Stomach (tissue), 9 donors: ENCODE measurements around the gene DACH1. TPM values are rescaled to one million over a fixed set of nuclear protein-coding genes. Genes with fewer than 3 reads are reported as not detected.
"Not testable (repeated sequence)": the region's sequence is repeated elsewhere in the genome, so short reads cannot be mapped to it uniquely, and the experiment has no call there.

Experiments
- DNase-seq, 2 donors: peaks; one replicate each; pipeline versions ENCODE4 v3.0.0 to v3.0.0-alpha.2; 2013 to 2019
- H3K27ac ChIP-seq, 5 donors: fragments of 200-600 bp in 4 of 5; sonication (generic) in 4 of 5; one replicate each; pipeline ENCODE4 v1.5.1; 2013 to 2019; ENCODE audit warnings: mild to moderate bottlenecking in 1 of 5, moderate library complexity in 1 of 5
- H3K27me3 ChIP-seq, 3 donors: fragments of 200-600 bp; sonication (generic); one replicate each; pipeline ENCODE4 v1.5.1; 2017 to 2019; ENCODE audit warnings: mixed run types in 1 of 3
- H3K36me3 ChIP-seq, 4 donors: fragments of 200-600 bp; sonication (generic); 1 replicate in 3 of 4; 2 replicates in 1 of 4; pipeline ENCODE4 v1.5.1; 2016 to 2019
- H3K4me1 ChIP-seq, 4 donors: fragments of 200-600 bp; sonication (generic); one replicate each; pipeline ENCODE4 v1.5.1; 2016 to 2019
- H3K4me3 ChIP-seq, 4 donors: fragments of 200-600 bp; sonication (generic) in 3 of 4; one replicate each; pipeline ENCODE4 v1.5.1; 2016 to 2019; ENCODE audit warnings: mild to moderate bottlenecking in 1 of 4
- H3K9me3 ChIP-seq, 4 donors: fragments of 200-600 bp; sonication (generic); one replicate each; pipeline ENCODE4 v1.5.1; 2016 to 2019
- CTCF ChIP-seq, 7 experiments: fragments of 450-650 bp in 4 of 7; fragments of 200-600 bp in 3 of 7; sonication (generic) in 3 of 7; IDR thresholded peaks; one replicate each; pipeline ENCODE4 v1.5.1; 2016 to 2019; ENCODE audit warnings: antibody characterized with exemption in 7 of 7, control low read depth in 2 of 7, mild to moderate bottlenecking in 1 of 7
- EP300 ChIP-seq: sonication (generic); formaldehyde crosslinking; IDR thresholded peaks from one replicate; pipeline ENCODE4 v1.6.1; 2017; ENCODE audit warnings: antibody characterized with exemption
- POLR2A ChIP-seq, 4 donors: fragments of 450-650 bp; IDR thresholded peaks; one replicate each; pipeline ENCODE4 v1.6.1; 2016; ENCODE audit warnings: antibody characterized with exemption in 4 of 4, control low read depth in 2 of 4, mild to moderate bottlenecking in 1 of 4, moderate library complexity in 1 of 4
- POLR2AphosphoS5 ChIP-seq, 3 donors: sonication (generic); formaldehyde crosslinking; IDR thresholded peaks; one replicate each; pipeline ENCODE4 v1.6.1; 2016; ENCODE audit warnings: antibody characterized with exemption in 3 of 3
- WGBS, 5 donors: extraction: QIAGEN DNeasy Blood & Tissue Kit in 3 of 5; methylation state at CpG; one replicate each; pipeline versions ENCODE4 v1.1.5 to v1.1.7; 2013 to 2018; 5-methylcytosine and 5-hydroxymethylcytosine counted together
- intact Hi-C: fragments of 100-400 bp; cut with DNase I; formaldehyde crosslinking; loops from one replicate; pipeline ENCODE4 v1.15.1; 2023; ENCODE audit warnings: low total_unique reads
- polyA plus RNA-seq, 3 donors: library from polyadenylated mRNA; stranded (reverse); fragments of 200-250 nt; gene quantifications; one replicate each; pipeline ENCODE4 v1.2.3, GENCODE V29; 2013
- total RNA-seq, 5 donors: library from RNA; depleted of rRNA; stranded (reverse); fragments of >200 nt; gene quantifications; one replicate each; pipeline versions ENCODE4 v1.1.0 to v1.2.3, GENCODE V29; 2014 to 2016
- donor health status: healthy with polysubstance abuse.
- donor health status: Bipolar disorder and iron deficiency.
- donor health status: healthy.

The DACH1 gene
- total and polyA plus RNA-seq, 8 donors, result 0.28 to 9.4 (median 2.9) TPM; not detected in 1

- no peak overlapping the region for H3K4me3 ChIP-seq
- peak overlapping the region in 1 of 5 donors; percentile 5 for H3K27ac ChIP-seq
- DNase-seq, result no peak
- intact Hi-C loops, result no loop called here
- TF ChIP-seq CTCF (IDR thresholded peaks at IDR 0.05), result no peak
- no peak for TF ChIP-seq POLR2A (IDR thresholded peaks at IDR 0.05)
- no peak for TF ChIP-seq EP300
- no peak for TF ChIP-seq POLR2AphosphoS5 (IDR thresholded peaks at IDR 0.05)
- H3K36me3 ChIP-seq, result no peaks in the 10 kb centered on the region
- H3K9me3 ChIP-seq, result no peaks in the 10 kb centered on the region
- H3K4me1 ChIP-seq, result no peaks in the 10 kb centered on the region
- H3K27me3 ChIP-seq, result no peaks in the 10 kb centered on the region
- WGBS, 5 donors, result 84 to 90% (median 86%) methylated on average over 9 of the region's 9 CpGs
Observed at GRCh38 chr13:71787414-71787813, 79.6 kb downstream of the DACH1 start.

- 58 to 75% (median 67%) methylated on average over 4 of the region's 4 CpGs for WGBS, 5 donors
Observed at GRCh38 chr13:71786875-71787274, 80.1 kb downstream of the DACH1 start.

GRCh38 chr13:71785361-71785760 is 81.6 kb downstream of the DACH1 start:
- H3K4me3 ChIP-seq, result no peak overlapping the region
- no peaks in the 10 kb centered on the region for H3K36me3 ChIP-seq
- intact Hi-C loops, result no loop called here
- no peak for TF ChIP-seq CTCF (IDR thresholded peaks at IDR 0.05)
- no peak for TF ChIP-seq EP300
- TF ChIP-seq POLR2A (IDR thresholded peaks at IDR 0.05), result no peak
- no peak for TF ChIP-seq POLR2AphosphoS5 (IDR thresholded peaks at IDR 0.05)
- H3K4me1 ChIP-seq, result no peaks in the 10 kb centered on the region
- no peak overlapping the region for H3K27ac ChIP-seq
- no peaks in the 10 kb centered on the region for H3K27me3 ChIP-seq
- no peaks in the 10 kb centered on the region for H3K9me3 ChIP-seq
- DNase-seq, result no peak
- WGBS, 5 donors, result 61 to 86% (median 68%) methylated on average over 2 of the region's 2 CpGs

More at GRCh38 chr13:71786875-71787274, 80.1 kb downstream of the DACH1 start:
- H3K4me3 ChIP-seq, result no peak overlapping the region
- H3K4me1 ChIP-seq, result no peaks in the 10 kb centered on the region
- H3K27ac ChIP-seq, result peak overlapping the region in 1 of 5 donors; percentile 5
- TF ChIP-seq POLR2AphosphoS5 (IDR thresholded peaks at IDR 0.05), result no peak
- TF ChIP-seq EP300, result no peak
- no peak for TF ChIP-seq POLR2A (IDR thresholded peaks at IDR 0.05)
- no peak for TF ChIP-seq CTCF (IDR thresholded peaks at IDR 0.05)
- H3K9me3 ChIP-seq, result no peaks in the 10 kb centered on the region
- intact Hi-C loops, result no loop called here
- no peaks in the 10 kb centered on the region for H3K36me3 ChIP-seq
- no peak for DNase-seq
- H3K27me3 ChIP-seq, result no peaks in the 10 kb centered on the region

- no peaks in the 10 kb centered on the region for H3K4me1 ChIP-seq
- intact Hi-C loops, result no loop called here
- no peak for TF ChIP-seq POLR2A (IDR thresholded peaks at IDR 0.05)
- TF ChIP-seq POLR2AphosphoS5 (IDR thresholded peaks at IDR 0.05), result no peak
- WGBS, 5 donors, result 88 to 94% (median 91%) methylated on average over 5 of the region's 5 CpGs
- H3K4me3 ChIP-seq, result no peak overlapping the region
- no peak for DNase-seq
- H3K36me3 ChIP-seq, result no peaks in the 10 kb centered on the region
- no peak overlapping the region for H3K27ac ChIP-seq
- H3K27me3 ChIP-seq, result no peaks in the 10 kb centered on the region
- no peaks in the 10 kb centered on the region for H3K9me3 ChIP-seq
Observed at GRCh38 chr13:71780546-71780945, 86.5 kb downstream of the DACH1 start.

GRCh38 chr13:71778998-71779397 is 88.0 kb downstream of the DACH1 start:
- intact Hi-C loops, result not testable (repeated sequence)

More at GRCh38 chr13:71778998-71779397, 88.0 kb downstream of the DACH1 start:
- H3K27ac ChIP-seq, H3K4me1 ChIP-seq, H3K36me3 ChIP-seq, H3K27me3 ChIP-seq, H3K9me3 ChIP-seq, DNase-seq, H3K4me3 ChIP-seq: not testable (repeated sequence)
- WGBS, 5 donors, result 60 to 91% (median 88%) methylated on average over 5 to 11 of the region's 11 CpGs
